ENCODE data around the gene C1orf122.

- no peak for TF ChIP-seq USF2 (IDR thresholded peaks at IDR 0.05; ENCODE audit: low read length)
- TF ChIP-seq MAX (IDR thresholded peaks at IDR 0.05), result no peak
- no peak for TF ChIP-seq PHF8 (conservative IDR thresholded peaks at IDR 0.05; ENCODE audit: low read depth, low read length)
- TF ChIP-seq CTCF (IDR thresholded peaks at IDR 0.05; ENCODE audit: control extremely low read depth in 1 of 3, insufficient read depth in 1 of 3, low read depth in 1 of 3, low read length in 3 of 3), result no peak
- TF ChIP-seq POLR2AphosphoS5 (IDR thresholded peaks at IDR 0.05; ENCODE audit: low read depth, low read length), result no peak
- TF ChIP-seq BRCA1 (IDR thresholded peaks at IDR 0.05; ENCODE audit: low read depth, low read length), result no peak
- TF ChIP-seq EP300 (IDR thresholded peaks at IDR 0.05; ENCODE audit: borderline replicate concordance in 1 of 2, low read depth in 2 of 2, low read length in 2 of 2), result no peak
- no peak for TF ChIP-seq ASH2L (IDR thresholded peaks at IDR 0.05; ENCODE audit: low read length)
- no peak for TF ChIP-seq NRF1 (IDR thresholded peaks at IDR 0.05; ENCODE audit: low read depth, low read length)
- no peak for TF ChIP-seq POLR2A (IDR thresholded peaks at IDR 0.05; ENCODE audit: control extremely low read depth in 1 of 2, low read depth in 2 of 2, low read length in 2 of 2)
- TF ChIP-seq POU5F1 (IDR thresholded peaks at IDR 0.05; ENCODE audit: low read depth, low read length), result no peak
- 0 out of 2 replicates have a peak, but pooled peaks have one; percentile 35 for TF ChIP-seq CHD2 (IDR thresholded peaks at IDR 0.05; ENCODE audit: low read length)
These were observed 42.6 kb upstream of the C1orf122 start, which contains the start of gene EPHA10 for GRCh38 chr1:37764888-37765441.
